ENCODE measurements around the gene ELMOD3. TPM values are rescaled to one million over a fixed set of nuclear protein-coding genes. Genes with fewer than 3 reads are reported as not detected.
"Not testable (repeated sequence)": the region's sequence is repeated elsewhere in the genome, so short reads cannot be mapped to it uniquely, and the experiment has no call there.

Gene ELMOD3
- total RNA-seq, 1 donor from 2014 or later: 22.2 TPM

- H3K4me1 Mint-ChIP-seq (ENCODE audit: unreplicated experiment): peaks cover 29% of the 10 kb centered on the region
- H3K4me3 Mint-ChIP-seq: peak overlapping the region; percentile 60
- peak overlapping the region; percentile 88 for H3K27ac Mint-ChIP-seq
- H3K9me3 Mint-ChIP-seq: no peaks in the 10 kb centered on the region
- no peak for DNase-seq (ENCODE audit: extremely low spot score, unreplicated experiment)
- TF ChIP-seq CTCF (conservative IDR thresholded peaks at IDR 0.05): peak; percentile 17
- H3K36me3 Mint-ChIP-seq: no peaks in the 10 kb centered on the region
- no peaks in the 10 kb centered on the region for H3K27me3 Mint-ChIP-seq
These were observed 81.6 kb downstream of the ELMOD3 start for GRCh38 chr2:85435981-85436835.

- no peak for TF ChIP-seq CTCF (conservative IDR thresholded peaks at IDR 0.05)
- Mint-ChIP-seq H3K27ac (peak overlapping the region; percentile 88), H3K36me3 (no peaks in the 10 kb centered on the region), H3K27me3 (no peaks in the 10 kb centered on the region), H3K4me1 (ENCODE audit: unreplicated experiment) (peaks cover 21% of the 10 kb centered on the region), H3K4me3 (peak overlapping the region; percentile 86), H3K9me3 (no peaks in the 10 kb centered on the region)
- no peak for DNase-seq (ENCODE audit: extremely low spot score, unreplicated experiment)
These were observed 82.4 kb downstream of the ELMOD3 start for GRCh38 chr2:85436836-85437487.

GRCh38 chr2:85437488-85438200 lies 83.1 kb downstream of the ELMOD3 start:
- DNase-seq (ENCODE audit: extremely low spot score, unreplicated experiment): no peak

GRCh38 chr2:85438201-85439024 lies 83.8 kb downstream of the ELMOD3 start:
- no peaks in the 10 kb centered on the region for H3K9me3 Mint-ChIP-seq
- H3K27me3 Mint-ChIP-seq: no peaks in the 10 kb centered on the region
- peaks cover 21% of the 10 kb centered on the region for H3K4me1 Mint-ChIP-seq (ENCODE audit: unreplicated experiment)
- no peak for DNase-seq (ENCODE audit: extremely low spot score, unreplicated experiment)
- no peak for TF ChIP-seq CTCF (conservative IDR thresholded peaks at IDR 0.05)
- peak overlapping the region; percentile 80 for H3K27ac Mint-ChIP-seq
- peak overlapping the region; percentile 87 for H3K4me3 Mint-ChIP-seq
- H3K36me3 Mint-ChIP-seq: no peaks in the 10 kb centered on the region

More at GRCh38 chr2:85437488-85438200, 83.1 kb downstream of the ELMOD3 start:
- Mint-ChIP-seq H3K4me3 (peak overlapping the region; percentile 87), H3K27me3 (no peaks in the 10 kb centered on the region), H3K9me3 (no peaks in the 10 kb centered on the region), H3K4me1 (ENCODE audit: unreplicated experiment) (peaks cover 21% of the 10 kb centered on the region), H3K27ac (peak overlapping the region; percentile 88), H3K36me3 (no peaks in the 10 kb centered on the region)
- TF ChIP-seq CTCF (conservative IDR thresholded peaks at IDR 0.05): no peak

GRCh38 chr2:85439025-85439472 lies 84.5 kb downstream of the ELMOD3 start:
- no peaks in the 10 kb centered on the region for H3K9me3 Mint-ChIP-seq
- no peak for DNase-seq (ENCODE audit: extremely low spot score, unreplicated experiment)
- no peak overlapping the region for H3K27ac Mint-ChIP-seq
- no peaks in the 10 kb centered on the region for H3K27me3 Mint-ChIP-seq
- H3K36me3 Mint-ChIP-seq: no peaks in the 10 kb centered on the region
- H3K4me1 Mint-ChIP-seq (ENCODE audit: unreplicated experiment): peaks cover 21% of the 10 kb centered on the region
- no peak for TF ChIP-seq CTCF (conservative IDR thresholded peaks at IDR 0.05)
- H3K4me3 Mint-ChIP-seq: no peak overlapping the region

GRCh38 chr2:85439569-85439968 lies 85.0 kb downstream of the ELMOD3 start:
- not testable (repeated sequence) for H3K27ac Mint-ChIP-seq; H3K4me3 Mint-ChIP-seq; H3K36me3 Mint-ChIP-seq; DNase-seq (ENCODE audit: extremely low spot score, unreplicated experiment); H3K9me3 Mint-ChIP-seq; H3K27me3 Mint-ChIP-seq
- H3K4me1 Mint-ChIP-seq (ENCODE audit: unreplicated experiment): peaks cover 24% of the 10 kb centered on the region

Measured in type B pancreatic cell (in vitro differentiated cells).